ENCODE results near the gene LCAT.

DNA sequence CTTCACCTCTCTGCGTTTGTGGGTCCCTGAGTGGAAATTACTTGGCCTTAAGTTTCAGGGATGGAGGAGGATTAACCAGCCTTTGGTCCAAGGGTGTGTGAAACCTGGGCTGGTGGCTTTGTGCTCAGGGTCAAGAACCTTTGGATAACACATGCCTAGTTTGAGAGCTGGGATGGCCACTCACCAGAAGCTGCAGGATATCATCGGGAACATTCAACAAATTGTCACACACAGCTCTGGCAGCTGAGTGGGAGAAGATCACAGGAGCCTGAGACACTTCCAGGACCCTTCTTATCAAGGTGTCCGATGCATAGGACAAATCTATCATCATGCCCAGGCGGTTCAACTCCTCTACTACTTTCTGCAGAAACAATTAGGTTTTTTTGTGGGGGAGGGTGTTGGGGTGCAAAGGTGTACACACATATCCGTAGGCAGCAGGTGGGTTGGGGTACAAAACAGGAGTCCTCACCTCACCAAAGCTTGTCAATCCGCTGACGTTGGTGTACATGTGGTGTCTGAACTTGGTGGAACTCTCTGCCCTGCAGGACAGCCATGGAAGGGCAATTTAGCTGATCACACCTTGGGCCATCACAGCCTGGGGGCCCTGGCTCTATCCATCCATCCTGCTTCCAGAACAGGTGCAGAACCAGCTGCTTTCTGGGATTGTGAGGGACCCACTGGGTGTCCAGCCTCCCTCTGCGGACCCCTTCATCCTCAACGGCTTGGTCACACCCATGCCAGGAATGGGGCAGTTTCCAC lies 33.7 kb upstream of the LCAT start:
- no peak for TF ChIP-seq CTCF (IDR thresholded peaks at IDR 0.05)
- TF ChIP-seq RAD21 (IDR thresholded peaks at IDR 0.05; ENCODE audit: low read length): no peak
- no peak for TF ChIP-seq YY1 (IDR thresholded peaks at IDR 0.05; ENCODE audit: low read depth)
- TF ChIP-seq, protein P1, sequence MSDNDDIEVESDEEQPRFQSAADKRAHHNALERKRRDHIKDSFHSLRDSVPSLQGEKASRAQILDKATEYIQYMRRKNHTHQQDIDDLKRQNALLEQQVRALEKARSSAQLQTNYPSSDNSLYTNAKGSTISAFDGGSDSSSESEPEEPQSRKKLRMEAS (IDR thresholded peaks at IDR 0.05; ENCODE audit: low read depth): no peak
- TF ChIP-seq REST (IDR thresholded peaks at IDR 0.05; ENCODE audit: low read depth, low read length): no peak
- TF ChIP-seq SIN3A (IDR thresholded peaks at IDR 0.05; ENCODE audit: borderline replicate concordance, low read depth, low read length): no peak
- TF ChIP-seq TAF1 (IDR thresholded peaks at IDR 0.05; ENCODE audit: borderline replicate concordance, low read depth, low read length): no peak
- no peak for TF ChIP-seq GATA2 (CRISPR knock-in tag; IDR thresholded peaks at IDR 0.05)
- no peak for TF ChIP-seq POLR2AphosphoS5 (IDR thresholded peaks at IDR 0.05; ENCODE audit: low read depth, low read length)
- TF ChIP-seq FOXJ3 (CRISPR knock-in tag; IDR thresholded peaks at IDR 0.05): no peak

Data from SK-N-SH (cell line).